ENCODE results near the gene RTBDN.

RTBDN gene

DNA sequence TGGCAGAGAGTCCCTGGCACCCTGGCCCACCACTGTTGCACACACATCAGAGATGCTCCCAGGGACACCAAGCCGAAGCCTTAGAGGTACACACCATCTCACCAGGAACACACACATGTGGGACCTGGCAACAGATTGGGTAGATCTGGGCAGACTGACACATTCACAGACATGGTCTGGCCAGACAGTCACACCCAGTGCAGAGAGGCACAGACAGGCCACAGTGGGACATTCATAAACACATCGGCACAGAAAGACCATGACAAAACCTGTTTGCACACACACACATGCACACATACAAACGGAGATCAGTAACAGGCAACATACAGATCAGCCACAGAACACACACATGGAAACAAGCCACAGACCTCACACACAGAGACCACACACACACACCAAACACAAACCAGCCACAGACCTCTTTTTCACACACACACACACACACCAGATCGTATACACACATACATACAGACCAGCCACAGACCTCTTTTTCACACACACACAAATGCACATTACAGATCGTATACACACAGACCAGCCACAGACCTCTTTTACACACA is 49.4 kb downstream of the RTBDN start:
- no peak overlapping the region for H3K4me3 ChIP-seq (ENCODE audit: low read depth, low read length)
- no peaks in the 10 kb centered on the region for H3K36me3 ChIP-seq
- H3K27ac ChIP-seq: peak overlapping the region; percentile 96
- TF ChIP-seq, protein P1, sequence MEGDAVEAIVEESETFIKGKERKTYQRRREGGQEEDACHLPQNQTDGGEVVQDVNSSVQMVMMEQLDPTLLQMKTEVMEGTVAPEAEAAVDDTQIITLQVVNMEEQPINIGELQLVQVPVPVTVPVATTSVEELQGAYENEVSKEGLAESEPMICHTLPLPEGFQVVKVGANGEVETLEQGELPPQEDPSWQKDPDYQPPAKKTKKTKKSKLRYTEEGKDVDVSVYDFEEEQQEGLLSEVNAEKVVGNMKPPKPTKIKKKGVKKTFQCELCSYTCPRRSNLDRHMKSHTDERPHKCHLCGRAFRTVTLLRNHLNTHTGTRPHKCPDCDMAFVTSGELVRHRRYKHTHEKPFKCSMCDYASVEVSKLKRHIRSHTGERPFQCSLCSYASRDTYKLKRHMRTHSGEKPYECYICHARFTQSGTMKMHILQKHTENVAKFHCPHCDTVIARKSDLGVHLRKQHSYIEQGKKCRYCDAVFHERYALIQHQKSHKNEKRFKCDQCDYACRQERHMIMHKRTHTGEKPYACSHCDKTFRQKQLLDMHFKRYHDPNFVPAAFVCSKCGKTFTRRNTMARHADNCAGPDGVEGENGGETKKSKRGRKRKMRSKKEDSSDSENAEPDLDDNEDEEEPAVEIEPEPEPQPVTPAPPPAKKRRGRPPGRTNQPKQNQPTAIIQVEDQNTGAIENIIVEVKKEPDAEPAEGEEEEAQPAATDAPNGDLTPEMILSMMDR (IDR thresholded peaks at IDR 0.05; ENCODE audit: low read depth, low read length): no peak
- no peaks in the 10 kb centered on the region for H3K27me3 ChIP-seq (ENCODE audit: insufficient read depth, low read depth, severe bottlenecking)
- no peaks in the 10 kb centered on the region for H3K9me3 ChIP-seq (ENCODE audit: severe bottlenecking)
- DNase-seq: no peak

DNA sequence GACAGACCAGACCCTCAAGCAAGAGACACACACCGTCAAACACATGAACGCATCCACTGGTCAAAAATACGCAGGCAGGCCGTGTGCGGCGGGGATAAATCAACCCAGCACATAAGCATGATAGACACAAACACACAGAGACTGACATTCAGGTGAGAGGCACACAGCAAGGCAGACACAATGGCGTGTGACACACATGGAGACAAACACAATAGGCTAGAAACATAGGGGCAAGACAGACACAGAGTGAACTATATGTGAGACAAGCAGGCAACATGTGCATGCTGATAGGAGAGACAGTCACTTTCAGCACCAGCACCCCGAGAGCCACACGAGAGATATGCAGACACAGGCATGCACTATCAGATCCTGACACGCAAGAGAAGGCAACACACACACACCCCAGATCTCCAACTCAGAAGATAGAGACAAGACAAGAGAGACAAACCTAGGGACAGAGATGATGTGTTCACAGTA is 49.9 kb downstream of the RTBDN start:
- H3K27ac ChIP-seq: peak overlapping the region; percentile 96
- TF ChIP-seq, protein P1 (IDR thresholded peaks at IDR 0.05; ENCODE audit: low read depth, low read length): no peak
- DNase-seq: no peak
- H3K27me3 ChIP-seq (ENCODE audit: insufficient read depth, low read depth, severe bottlenecking): no peaks in the 10 kb centered on the region
- H3K36me3 ChIP-seq: no peaks in the 10 kb centered on the region
- no peak overlapping the region for H3K4me3 ChIP-seq (ENCODE audit: low read depth, low read length)
- no peaks in the 10 kb centered on the region for H3K9me3 ChIP-seq (ENCODE audit: severe bottlenecking)

DNA sequence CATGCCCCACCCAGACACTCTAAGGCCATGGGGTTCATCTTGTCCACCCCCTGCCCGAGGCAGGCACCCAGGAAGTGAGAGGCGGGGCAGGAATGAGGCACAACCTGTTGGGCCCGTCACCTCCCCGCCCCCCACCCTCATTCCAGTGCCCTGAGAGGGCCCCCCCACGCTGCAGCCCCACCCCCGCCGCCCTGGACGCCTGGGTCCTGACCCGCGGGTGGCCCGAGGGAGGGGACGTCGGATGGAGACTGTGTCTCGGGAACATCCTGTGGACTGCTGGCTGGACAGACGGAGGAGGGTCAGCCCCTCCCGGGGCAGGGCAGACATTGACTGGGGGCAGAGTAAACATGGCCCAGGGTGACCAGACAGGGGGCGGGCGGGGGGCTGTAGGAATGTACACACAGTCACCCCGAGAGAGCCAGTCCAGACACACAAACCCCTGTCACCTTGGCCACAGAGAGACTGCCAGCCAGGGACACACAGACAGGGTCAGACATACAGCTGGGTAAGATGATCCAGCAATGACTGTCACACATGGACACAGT is 50.5 kb downstream of the RTBDN start:
- H3K9me3 ChIP-seq (ENCODE audit: severe bottlenecking): no peaks in the 10 kb centered on the region
- no peak overlapping the region for H3K4me3 ChIP-seq (ENCODE audit: low read depth, low read length)
- no peak for DNase-seq
- peak overlapping the region; percentile 96 for H3K27ac ChIP-seq
- no peaks in the 10 kb centered on the region for H3K27me3 ChIP-seq (ENCODE audit: insufficient read depth, low read depth, severe bottlenecking)
- TF ChIP-seq, protein P1 (IDR thresholded peaks at IDR 0.05; ENCODE audit: low read depth, low read length): no peak
- H3K36me3 ChIP-seq: no peaks in the 10 kb centered on the region

DNA sequence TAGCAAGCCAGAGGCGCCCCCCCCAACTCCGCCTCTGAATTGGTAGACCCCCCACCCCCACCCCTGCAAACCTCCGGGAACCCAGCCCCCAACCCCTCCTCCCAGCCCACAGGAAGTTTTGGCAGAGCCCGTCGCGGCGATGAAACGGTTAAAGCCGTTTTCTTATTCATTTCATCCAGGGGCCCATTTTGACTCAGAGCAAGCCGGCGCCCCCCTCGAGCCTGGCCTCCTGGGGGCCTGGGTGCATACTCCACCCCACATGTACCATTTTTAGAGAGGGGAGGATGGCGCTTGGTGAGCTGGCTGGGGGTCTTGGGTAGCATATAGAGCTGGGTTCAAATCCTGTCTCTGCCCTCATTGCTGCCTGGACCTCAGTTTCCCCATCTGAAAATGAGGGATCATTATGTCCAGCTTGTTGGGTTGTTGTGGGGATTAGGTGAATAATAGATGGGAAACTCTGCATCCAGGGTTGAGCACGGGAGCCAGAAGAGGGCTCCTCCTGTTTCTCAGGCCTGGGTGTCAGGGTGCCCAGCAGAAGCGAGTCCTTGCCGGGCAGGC is 51.0 kb downstream of the RTBDN start:
- Histone ChIP-seq H3K27ac (peak overlapping the region; percentile 96), H3K36me3 (no peaks in the 10 kb centered on the region), H3K4me3 (ENCODE audit: low read depth, low read length) (peak overlapping the region; percentile 56), H3K9me3 (ENCODE audit: severe bottlenecking) (no peaks in the 10 kb centered on the region), H3K27me3 (ENCODE audit: insufficient read depth, low read depth, severe bottlenecking) (no peaks in the 10 kb centered on the region)
- TF ChIP-seq, protein P1 (IDR thresholded peaks at IDR 0.05; ENCODE audit: low read depth, low read length): no peak
- DNase-seq: no peak

DNA sequence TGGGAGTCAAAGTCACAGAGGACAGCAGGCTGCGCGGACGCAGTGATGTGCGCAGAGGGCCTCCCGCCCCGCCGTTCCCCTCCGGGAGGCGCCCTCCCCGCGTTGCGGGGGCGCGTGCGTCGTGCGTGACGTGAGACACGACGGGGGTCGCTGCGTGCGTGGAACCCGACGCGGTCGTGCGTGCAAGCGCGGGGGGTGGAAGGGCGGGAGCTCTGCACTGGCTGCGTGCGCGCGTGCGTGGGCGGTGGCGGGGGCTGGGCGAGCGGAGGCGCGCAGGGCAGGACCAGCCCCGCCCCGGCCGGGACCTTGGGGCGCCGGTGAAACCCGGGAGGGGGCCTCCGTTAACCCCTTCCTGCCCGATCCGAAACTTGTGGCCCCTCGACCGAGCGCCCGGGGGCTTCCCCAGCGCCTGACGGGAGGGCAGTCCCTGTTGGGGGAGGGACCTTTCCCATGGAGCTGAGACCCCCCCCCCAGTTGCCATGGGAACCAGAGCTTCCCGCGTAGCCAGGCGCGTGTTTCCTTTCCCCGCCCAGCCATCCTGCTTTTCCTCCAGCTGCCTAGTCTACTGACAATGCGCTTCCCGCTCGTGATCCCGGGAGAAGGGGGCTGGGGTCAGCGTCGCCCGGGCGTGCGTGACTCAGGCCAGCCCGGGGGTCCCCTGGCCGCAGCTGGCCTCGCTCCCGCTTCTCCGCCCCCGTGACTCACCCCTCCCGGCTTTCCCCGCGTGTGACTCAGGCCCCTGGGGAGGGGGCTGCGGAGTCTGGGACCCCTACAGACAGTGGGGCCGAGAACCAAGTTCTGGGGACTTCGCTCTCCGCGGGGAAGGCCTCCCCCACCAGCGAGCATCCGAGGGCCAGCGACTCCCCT is 51.7 kb downstream of the RTBDN start:
- Histone ChIP-seq H3K27ac (peak overlapping the region; percentile 96), H3K4me3 (ENCODE audit: low read depth, low read length) (peak overlapping the region; percentile 56), H3K36me3 (no peaks in the 10 kb centered on the region), H3K27me3 (ENCODE audit: insufficient read depth, low read depth, severe bottlenecking) (no peaks in the 10 kb centered on the region), H3K9me3 (ENCODE audit: severe bottlenecking) (no peaks in the 10 kb centered on the region)
- DNase-seq: peak; percentile 87
- TF ChIP-seq, protein P1 (IDR thresholded peaks at IDR 0.05; ENCODE audit: low read depth, low read length): peak; percentile 43
